HG02840 (cell line): Measurements from ENCODE around the gene DMAC2L.
"Not testable (repeated sequence)": the region's sequence is repeated elsewhere in the genome, so short reads cannot be mapped to it uniquely, and the experiment has no call there.

Experiments
- ATAC-seq: cut with Tn5 transposase; IDR thresholded peaks from one replicate; pipeline ENCODE4 v1.9.1; 2021; ENCODE audit warnings: mild to moderate bottlenecking, moderate library complexity, moderate number of reproducible peaks; ENCODE audit not compliant: unreplicated experiment, low FRiP score

DMAC2L gene

DNA sequence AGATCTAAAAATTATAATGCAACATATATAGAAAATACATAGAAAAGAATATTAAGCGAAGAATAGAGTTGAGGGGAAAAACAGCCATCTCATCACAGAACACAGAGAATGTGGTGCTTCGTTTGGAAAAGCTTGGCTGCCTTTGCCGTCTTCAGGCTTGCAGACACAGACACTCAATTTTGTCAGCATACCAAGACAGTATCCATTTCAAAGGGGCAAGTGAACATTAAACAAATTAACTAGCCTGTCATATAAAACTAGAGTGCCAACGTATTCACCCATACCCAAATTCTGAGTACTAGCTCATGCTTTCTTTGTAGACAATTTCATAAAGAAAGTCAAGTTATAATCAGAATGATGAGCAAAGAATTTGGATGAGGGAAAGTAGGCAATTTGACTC is 40.5 kb downstream of the DMAC2L start:
- no peak for ATAC-seq

GRCh38 chr14:50353126-50353525 is 41.0 kb downstream of the DMAC2L start:
- no peak for ATAC-seq

DNA sequence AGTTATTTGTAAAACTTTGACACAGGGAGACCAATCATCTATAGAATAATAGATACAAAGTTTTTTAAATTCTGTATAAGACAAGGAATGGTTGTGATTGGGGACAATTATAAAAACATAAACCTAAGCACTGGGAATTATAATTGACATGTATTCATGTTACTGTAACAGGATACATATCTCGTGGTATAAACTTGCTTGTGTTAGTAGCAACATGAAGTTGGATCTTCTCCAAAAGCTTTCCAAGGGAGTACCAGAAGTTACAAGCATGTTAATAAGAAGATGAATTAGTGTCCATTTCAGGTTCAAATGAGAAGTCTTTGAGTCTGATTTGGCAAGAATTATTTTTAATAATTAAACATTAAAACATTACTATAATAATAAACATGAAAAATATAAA is 42.4 kb downstream of the DMAC2L start:
- no peak for ATAC-seq

GRCh38 chr14:50355692-50356091 is 43.6 kb downstream of the DMAC2L start:
- ATAC-seq = no peak

GRCh38 chr14:50356283-50356682 is 44.2 kb downstream of the DMAC2L start:
- not testable (repeated sequence) for ATAC-seq

DNA sequence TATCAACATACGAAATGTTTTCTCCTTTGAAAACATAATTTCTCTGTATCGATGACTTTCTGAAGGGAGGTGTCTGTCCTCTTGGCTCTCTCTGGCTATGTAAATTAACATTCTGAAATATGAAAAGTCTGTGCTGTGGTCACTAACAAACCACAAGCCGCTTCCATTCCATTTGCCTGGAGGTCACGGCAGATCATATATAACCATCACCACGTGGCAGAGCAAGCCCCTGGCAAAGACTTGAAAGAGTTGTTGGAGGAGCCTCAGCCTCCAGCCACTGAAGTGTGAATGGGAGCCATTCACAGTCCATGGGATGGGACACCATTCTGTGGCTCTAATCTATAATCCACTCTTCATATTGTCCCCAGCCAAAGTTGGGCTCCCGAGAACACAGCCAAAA is 45.0 kb downstream of the DMAC2L start:
- ATAC-seq = no peak

GRCh38 chr14:50357753-50358395 is 45.8 kb downstream of the DMAC2L start:
- ATAC-seq = no peak

GRCh38 chr14:50359631-50360030 is 47.5 kb downstream of the DMAC2L start:
- ATAC-seq = no peak

DNA sequence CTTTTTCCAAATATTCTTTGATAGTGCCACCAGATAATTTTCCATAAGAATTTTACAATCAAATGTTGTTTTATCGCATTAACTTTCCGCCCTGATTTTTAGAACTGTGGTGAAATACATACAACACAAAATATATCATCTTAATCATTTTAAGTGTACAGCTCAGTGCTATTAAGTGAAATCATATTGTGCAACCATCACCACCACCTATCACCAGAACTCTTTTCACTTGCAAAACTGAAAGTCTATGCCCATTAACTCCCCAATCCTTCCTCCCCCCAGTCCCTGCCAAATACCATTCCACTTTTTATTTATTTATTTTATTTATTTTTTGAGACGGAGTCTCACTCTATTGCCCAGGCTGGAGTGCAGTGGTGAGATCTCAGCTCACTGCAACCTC is 48.0 kb downstream of the DMAC2L start:
- ATAC-seq = no peak

DNA sequence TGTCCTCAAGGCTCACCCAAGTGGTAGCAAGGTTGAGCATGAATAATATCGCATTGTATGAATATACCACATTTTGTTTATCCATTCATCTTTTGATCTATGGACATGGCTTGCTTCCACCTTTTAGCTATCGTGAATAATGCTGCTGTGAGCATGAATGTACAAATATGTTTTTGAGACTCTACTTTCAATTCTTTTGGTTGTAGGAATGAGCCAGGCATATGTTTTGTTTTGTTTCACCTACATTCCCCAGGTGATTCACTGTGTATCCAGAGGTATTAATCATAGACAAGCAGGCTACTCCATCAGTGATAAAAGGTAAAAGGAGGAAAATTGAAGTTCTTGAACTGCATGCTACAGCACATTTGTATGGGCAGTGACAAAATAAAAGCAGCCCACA is 48.7 kb downstream of the DMAC2L start:
- no peak for ATAC-seq

GRCh38 chr14:50361473-50362403 is 49.6 kb downstream of the DMAC2L start:
- ATAC-seq = not testable (repeated sequence)

- peak; percentile 20 for ATAC-seq
Observed at GRCh38 chr14:50362764-50363713, 50.9 kb downstream of the DMAC2L start.

- ATAC-seq = peak; percentile 94
Observed at GRCh38 chr14:50363714-50364111, 51.6 kb downstream of the DMAC2L start.

GRCh38 chr14:50364792-50365191 is 52.7 kb downstream of the DMAC2L start:
- no peak for ATAC-seq

DNA sequence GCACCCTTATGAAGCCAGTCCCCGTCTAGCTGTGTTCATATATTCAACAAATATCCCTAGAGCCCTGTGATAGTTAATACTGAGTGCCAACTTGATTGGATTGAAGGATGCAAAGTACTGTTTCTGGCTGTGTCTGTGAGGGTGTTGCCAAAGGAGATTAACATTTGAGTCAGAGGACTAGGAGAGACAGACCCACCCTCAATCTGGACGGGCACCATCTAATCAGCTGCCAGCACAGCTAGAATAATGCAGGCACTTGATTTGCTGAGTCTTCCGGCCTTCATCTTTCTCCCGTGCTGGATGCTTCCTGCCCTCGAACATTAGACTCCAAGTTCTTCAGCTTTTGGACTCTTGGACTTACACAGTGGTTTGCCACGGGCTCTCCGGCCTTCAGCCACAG is 53.4 kb downstream of the DMAC2L start:
- ATAC-seq = not testable (repeated sequence)

DNA sequence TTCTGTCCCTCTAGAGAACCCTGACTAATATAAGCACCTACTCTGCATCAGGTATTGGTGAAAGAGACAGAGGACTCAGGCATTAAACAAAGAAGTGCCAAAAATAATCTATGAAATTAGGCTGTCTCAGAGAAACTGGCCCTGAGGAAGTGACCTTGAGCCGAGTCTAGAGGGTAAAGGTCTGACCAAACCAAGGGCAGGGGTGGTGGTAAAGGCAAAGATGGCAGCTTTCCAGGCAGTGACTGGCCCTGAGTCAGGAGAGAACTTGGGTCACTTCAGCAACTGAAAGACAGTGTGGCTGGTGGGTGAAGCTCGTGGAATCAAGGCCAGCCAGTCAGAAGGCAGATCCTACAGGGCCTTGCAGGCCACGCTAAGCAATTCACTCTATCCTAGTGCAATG is 54.0 kb downstream of the DMAC2L start:
- no peak for ATAC-seq

DNA sequence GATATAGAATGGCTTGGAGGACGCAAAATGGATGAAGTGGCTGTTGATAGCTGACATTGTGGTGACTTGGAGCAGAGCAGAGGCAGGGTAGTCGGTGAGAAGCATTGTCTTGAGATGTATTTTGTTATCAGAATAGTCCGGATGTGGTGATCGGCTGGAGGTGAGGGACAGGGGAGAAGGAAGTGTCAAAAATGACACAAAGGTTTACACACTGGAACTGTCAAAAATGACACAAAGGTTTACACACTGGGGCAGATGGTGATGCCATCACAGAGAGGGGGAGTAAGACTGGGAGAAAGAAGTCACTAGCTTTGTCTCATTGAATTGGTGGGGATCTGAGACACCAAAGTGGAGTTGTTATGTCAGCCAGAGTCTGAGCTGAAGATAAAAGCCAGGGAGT is 54.5 kb downstream of the DMAC2L start:
- ATAC-seq = no peak

GRCh38 chr14:50371546-50371945 is 59.4 kb downstream of the DMAC2L start:
- ATAC-seq = no peak

DNA sequence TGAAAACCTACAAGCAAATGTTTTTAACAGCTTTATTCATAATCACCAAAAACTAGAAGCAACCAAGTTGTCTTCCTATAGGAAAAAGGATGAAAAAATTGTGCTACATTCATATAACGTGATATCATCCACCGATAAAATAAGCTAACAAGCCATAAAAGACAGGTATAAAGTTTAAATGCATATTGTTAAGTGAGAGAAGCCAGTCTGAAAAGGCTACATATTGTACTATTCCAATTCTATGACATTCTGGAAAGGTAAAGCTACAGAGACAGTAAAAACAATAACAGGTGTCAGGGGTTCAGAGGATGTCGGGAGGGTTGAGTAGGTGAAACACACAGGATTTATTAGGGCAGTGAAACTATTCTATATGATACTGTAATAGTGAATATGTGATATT is 61.8 kb downstream of the DMAC2L start:
- no peak for ATAC-seq

DNA sequence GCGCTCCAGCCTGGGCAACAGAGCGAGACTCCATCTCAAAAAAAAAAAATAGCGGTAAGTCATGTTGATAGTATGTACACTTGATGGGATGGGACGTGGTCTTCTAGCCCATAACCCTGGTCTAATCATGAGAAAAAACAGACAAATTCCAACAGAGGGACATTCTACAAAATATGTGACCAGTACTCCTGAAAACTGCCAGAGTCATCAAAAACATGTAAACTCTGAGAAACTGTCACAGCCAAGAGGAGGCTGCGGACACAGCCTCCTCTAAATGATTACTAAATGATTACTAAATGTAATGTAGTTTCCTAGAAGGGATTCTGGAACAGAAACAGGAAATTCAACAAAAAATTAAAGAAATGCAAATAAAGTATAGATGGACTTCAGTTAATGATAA is 63.6 kb downstream of the DMAC2L start:
- ATAC-seq = no peak
